PC-9 (cell line): ENCODE measurements around the gene LMOD2. TPM values are rescaled to one million over a fixed set of nuclear protein-coding genes. Genes with fewer than 3 reads are reported as not detected.

Experiments used
- BruUV-seq: library from RNA; stranded (reverse); fragments of 400-500 nt; replicated peaks from 2 replicates; lab custom pipeline; 2021; lab: Mats Ljungman, UMichigan
- CTCF ChIA-PET: fragments of 300-600 bp; sonication (Branson Sonifier 250); formaldehyde crosslinking; loops from one replicate; lab custom pipeline; 2022; ENCODE audit warnings: antibody characterized with exemption; lab: Charles Lee
- POLR2A ChIA-PET: fragments of 300-600 bp; sonication (Branson Sonifier 250); formaldehyde crosslinking; loops from one replicate; lab custom pipeline; 2022; ENCODE audit warnings: antibody characterized with exemption; ENCODE audit not compliant: unreplicated experiment; lab: Charles Lee
- DNase-seq, 2 experiments: peaks; one replicate each; pipeline versions ENCODE4 v3.0.0 to v3.0.0-alpha.2; 2015 to 2022; ENCODE audit warnings: mixed read lengths in 1 of 2
- H2AFZ ChIP-seq: fragments of 200-600 bp; sonication (generic); 2 replicates; pipeline ENCODE4 v1.8.1; 2017; ENCODE audit warnings: antibody characterized with exemption
- H3F3A ChIP-seq: fragments of 200-600 bp; sonication (generic); 2 replicates; pipeline ENCODE4 v1.8.1; 2017; ENCODE audit warnings: antibody characterized with exemption, mild to moderate bottlenecking, low read depth; ENCODE audit not compliant: insufficient read depth
- H3K27ac ChIP-seq: fragments of 200-600 bp; sonication (generic); 2 replicates; pipeline ENCODE4 v1.6.1; 2016; ENCODE audit warnings: mixed run types
- H3K27me3 ChIP-seq: fragments of 200-600 bp; sonication (generic); 2 replicates; pipeline ENCODE4 v1.6.1; 2016; ENCODE audit warnings: low read depth, mixed run types; ENCODE audit not compliant: insufficient read depth
- H3K36me3 ChIP-seq: fragments of 200-600 bp; sonication (generic); 2 replicates; pipeline ENCODE4 v1.6.1; 2016; ENCODE audit warnings: low read depth, mixed run types
- H3K4me1 ChIP-seq: fragments of 200-600 bp; sonication (generic); replicated peaks from 2 replicates; pipeline ENCODE4 v1.6.1; 2016; ENCODE audit warnings: mixed run types; ENCODE audit not compliant: insufficient read depth
- H3K4me2 ChIP-seq: fragments of 200-600 bp; sonication (generic); 2 replicates; pipeline ENCODE4 v1.6.1; 2017; ENCODE audit warnings: mixed run types
- H3K4me3 ChIP-seq: fragments of 200-600 bp; sonication (generic); 2 replicates; pipeline ENCODE4 v1.6.1; 2016; ENCODE audit warnings: mixed run types
- H3K79me2 ChIP-seq: fragments of 200-600 bp; sonication (generic); 2 replicates; pipeline ENCODE4 v1.6.1; 2017; ENCODE audit warnings: low read depth, mixed run types
- H3K9me2 ChIP-seq: fragments of 200-600 bp; sonication (generic); 2 replicates; pipeline ENCODE4 v1.8.1; 2017; ENCODE audit warnings: mild to moderate bottlenecking; ENCODE audit not compliant: insufficient read depth
- H3K9me3 ChIP-seq: fragments of 200-600 bp; sonication (generic); 2 replicates; pipeline ENCODE4 v1.8.1; 2016; ENCODE audit warnings: low read depth; ENCODE audit not compliant: insufficient read depth
- H4K20me1 ChIP-seq: fragments of 200-600 bp; sonication (generic); 2 replicates; pipeline ENCODE4 v1.8.1; 2017; ENCODE audit not compliant: insufficient read depth
- EZH2 ChIP-seq: fragments of 200-600 bp; sonication (generic); IDR thresholded peaks from 2 replicates; pipeline ENCODE4 v1.8.0; 2017; ENCODE audit warnings: antibody characterized with exemption, low read depth
- intact Hi-C: fragments of 100-400 bp; cut with micrococcal nuclease; formaldehyde crosslinking; loops from one replicate; pipeline ENCODE4 v1.10.0; 2022; ENCODE audit not compliant: unreplicated experiment
- total RNA-seq: library from RNA; stranded (reverse); gene quantifications from 2 replicates; pipeline ENCODE4 v1.2.3, GENCODE V29; 2021
- TF ChIP-seq, protein P1 (sequence below): fragments of 200-600 bp; sonication (generic); conservative IDR thresholded peaks from 2 replicates; pipeline ENCODE4 v1.6.1; 2017; ENCODE audit warnings: mixed run types, antibody characterized with exemption, mild to moderate bottlenecking, moderate library complexity

The LMOD2 gene
- total RNA-seq, 1 experiment from 2014 or later: not detected

DNA sequence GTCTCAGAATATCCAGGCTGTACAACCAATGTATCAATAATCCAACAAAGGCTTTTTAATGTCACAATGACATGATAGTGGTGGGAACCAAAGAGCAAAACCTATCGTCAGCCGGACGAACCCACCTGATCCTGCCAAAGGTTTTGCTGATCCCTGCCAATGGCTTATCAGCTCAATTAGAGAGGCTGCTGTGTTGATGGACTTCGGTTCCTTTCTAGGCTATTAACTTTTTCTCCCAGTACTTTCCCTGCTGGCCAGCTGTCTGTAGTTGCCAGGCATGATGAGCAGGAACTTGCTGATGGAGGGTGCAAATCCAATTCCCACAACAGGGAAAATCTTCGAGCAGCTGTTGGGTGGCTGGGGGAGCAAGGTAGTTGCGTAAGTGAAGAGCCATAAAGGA is 2.4 kb downstream of the LMOD2 start:
- no peaks in the 10 kb centered on the region for H3K9me3 ChIP-seq
- intact Hi-C loops: no loop called here
- H3K27me3 ChIP-seq: no peaks in the 10 kb centered on the region
- no peak for TF ChIP-seq EZH2
- TF ChIP-seq, protein P1, sequence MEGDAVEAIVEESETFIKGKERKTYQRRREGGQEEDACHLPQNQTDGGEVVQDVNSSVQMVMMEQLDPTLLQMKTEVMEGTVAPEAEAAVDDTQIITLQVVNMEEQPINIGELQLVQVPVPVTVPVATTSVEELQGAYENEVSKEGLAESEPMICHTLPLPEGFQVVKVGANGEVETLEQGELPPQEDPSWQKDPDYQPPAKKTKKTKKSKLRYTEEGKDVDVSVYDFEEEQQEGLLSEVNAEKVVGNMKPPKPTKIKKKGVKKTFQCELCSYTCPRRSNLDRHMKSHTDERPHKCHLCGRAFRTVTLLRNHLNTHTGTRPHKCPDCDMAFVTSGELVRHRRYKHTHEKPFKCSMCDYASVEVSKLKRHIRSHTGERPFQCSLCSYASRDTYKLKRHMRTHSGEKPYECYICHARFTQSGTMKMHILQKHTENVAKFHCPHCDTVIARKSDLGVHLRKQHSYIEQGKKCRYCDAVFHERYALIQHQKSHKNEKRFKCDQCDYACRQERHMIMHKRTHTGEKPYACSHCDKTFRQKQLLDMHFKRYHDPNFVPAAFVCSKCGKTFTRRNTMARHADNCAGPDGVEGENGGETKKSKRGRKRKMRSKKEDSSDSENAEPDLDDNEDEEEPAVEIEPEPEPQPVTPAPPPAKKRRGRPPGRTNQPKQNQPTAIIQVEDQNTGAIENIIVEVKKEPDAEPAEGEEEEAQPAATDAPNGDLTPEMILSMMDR: no peak
- BruUV-seq: no TSS peak
- H4K20me1 ChIP-seq: no peaks in the 10 kb centered on the region
- ChIA-PET POLR2A (no interaction called here), CTCF (no interaction called here)
- no peak overlapping the region for H2AFZ ChIP-seq
- H3K27ac ChIP-seq: no peak overlapping the region
- H3K4me2 ChIP-seq: no peak overlapping the region
- H3K4me1 ChIP-seq: no peaks in the 10 kb centered on the region
- H3F3A ChIP-seq: no peaks in the 10 kb centered on the region
- H3K79me2 ChIP-seq: no peaks in the 10 kb centered on the region
- no peak for DNase-seq
- no peaks in the 10 kb centered on the region for H3K36me3 ChIP-seq
- no peaks in the 10 kb centered on the region; the same call in none of the 2 replicates for H3K9me2 ChIP-seq
- no peak overlapping the region for H3K4me3 ChIP-seq

DNA sequence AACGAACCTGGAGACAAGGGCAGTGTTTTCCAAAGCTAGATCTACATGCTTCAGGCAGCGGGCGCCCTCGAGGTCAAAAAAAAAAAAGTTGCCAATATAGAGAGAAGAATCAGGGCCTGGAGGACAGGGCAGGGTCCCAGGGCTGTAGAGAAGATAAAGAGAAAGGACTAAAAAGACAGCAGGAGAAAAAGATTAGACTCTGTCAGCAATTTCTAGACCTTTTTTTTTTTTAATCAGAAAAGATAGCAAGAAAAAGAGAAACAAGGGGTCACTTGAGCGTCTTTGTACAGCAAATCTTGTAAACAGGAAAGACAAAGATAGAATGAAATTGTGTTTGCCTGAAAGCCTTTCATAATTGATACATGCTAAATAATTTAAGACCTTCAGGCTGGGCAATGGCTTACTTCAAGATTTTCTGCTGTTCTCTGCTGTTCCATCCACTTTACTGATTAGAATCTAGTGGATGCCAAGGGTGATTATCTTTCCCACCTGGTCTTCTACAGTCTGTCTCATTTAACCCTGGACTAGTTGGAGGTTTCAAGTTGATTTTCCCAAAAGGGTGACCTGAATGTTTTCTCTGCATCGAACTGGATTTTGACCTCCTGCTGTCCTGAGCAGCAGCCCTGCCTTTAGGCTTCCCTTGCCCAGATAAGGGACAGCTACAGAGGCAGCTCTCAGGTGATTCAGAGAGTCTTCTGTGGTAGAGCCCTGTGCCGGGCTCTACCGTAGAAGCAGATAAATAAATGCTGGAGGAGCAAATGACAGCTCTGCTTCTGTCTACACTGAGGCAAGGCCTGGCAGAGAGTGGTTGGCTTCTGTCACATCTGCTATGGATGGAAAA is 5.1 kb downstream of the LMOD2 start:
- Histone ChIP-seq H3K36me3 (no peaks in the 10 kb centered on the region), H4K20me1 (no peaks in the 10 kb centered on the region), H3K27ac (no peak overlapping the region), H3K4me1 (no peaks in the 10 kb centered on the region), H3K9me3 (no peaks in the 10 kb centered on the region), H3K79me2 (no peaks in the 10 kb centered on the region), H3F3A (no peaks in the 10 kb centered on the region), H2AFZ (no peak overlapping the region), H3K4me3 (no peak overlapping the region), H3K27me3 (no peaks in the 10 kb centered on the region), H3K4me2 (no peak overlapping the region), H3K9me2 (no peaks in the 10 kb centered on the region; the same call in none of the 2 replicates)
- intact Hi-C loops: no loop called here
- ChIA-PET CTCF (no interaction called here), POLR2A (no interaction called here)
- DNase-seq: no peak
- BruUV-seq: no TSS peak
- no peak for TF ChIP-seq EZH2
- TF ChIP-seq, protein P1: no peak

GRCh38 chr7:123661765-123662164 is 6.1 kb downstream of the LMOD2 start:
- H3K4me1 ChIP-seq: no peaks in the 10 kb centered on the region
- CTCF ChIA-PET: no interaction called here

More at GRCh38 chr7:123661765-123662164, 6.1 kb downstream of the LMOD2 start:
- Histone ChIP-seq H3K9me3 (no peaks in the 10 kb centered on the region), H3K4me2 (no peak overlapping the region), H3K27me3 (no peaks in the 10 kb centered on the region), H3K4me3 (no peak overlapping the region), H3K36me3 (no peaks in the 10 kb centered on the region), H3K79me2 (no peaks in the 10 kb centered on the region), H4K20me1 (no peaks in the 10 kb centered on the region), H3K27ac (no peak overlapping the region), H3K9me2 (no peaks in the 10 kb centered on the region; the same call in none of the 2 replicates), H3F3A (no peaks in the 10 kb centered on the region), H2AFZ (no peak overlapping the region)
- no peak for TF ChIP-seq EZH2
- TF ChIP-seq, protein P1: no peak
- no peak for DNase-seq
- intact Hi-C loops: no loop called here
- BruUV-seq: no TSS peak
- POLR2A ChIA-PET: no interaction called here
